LNCAP (cell line): ENCODE measurements around the gene TNRC6B.

Source experiments
- CTCF ChIP-seq: fragments of 450-650 bp; IDR thresholded peaks from 2 replicates; pipeline ENCODE4 v1.5.1; 2017; ENCODE audit warnings: mild to moderate bottlenecking

TNRC6B gene

GRCh38 chr22:40290516-40290915 is 112.8 kb downstream of the TNRC6B start:
- no peak for TF ChIP-seq CTCF

GRCh38 chr22:40294696-40295095 is 117.0 kb downstream of the TNRC6B start:
- TF ChIP-seq CTCF = no peak

GRCh38 chr22:40300316-40300715 is 122.6 kb downstream of the TNRC6B start:
- no peak for TF ChIP-seq CTCF

- TF ChIP-seq CTCF = no peak
Observed at GRCh38 chr22:40300884-40301672, 123.4 kb downstream of the TNRC6B start.

GRCh38 chr22:40302149-40302548 is 124.4 kb downstream of the TNRC6B start:
- no peak for TF ChIP-seq CTCF

GRCh38 chr22:40305625-40306024 is 127.9 kb downstream of the TNRC6B start:
- no peak for TF ChIP-seq CTCF

- no peak for TF ChIP-seq CTCF
Observed at GRCh38 chr22:40308999-40309573, 131.4 kb downstream of the TNRC6B start.
